Ishikawa (cell line): ENCODE results near the gene ERP44.

Source experiments
- CEBPB ChIP-seq: IDR thresholded peaks from 2 replicates; pipeline ENCODE4 v1.6.1; 2012
- EGR1 ChIP-seq: IDR thresholded peaks from 2 replicates; pipeline ENCODE4 v1.6.1; 2012
- EP300 ChIP-seq: IDR thresholded peaks from 2 replicates; pipeline ENCODE4 v1.6.1; 2012; ENCODE audit warnings: borderline replicate concordance
- FOXM1 ChIP-seq: IDR thresholded peaks from 2 replicates; pipeline ENCODE4 v1.6.1; 2012; ENCODE audit warnings: low read depth, borderline replicate concordance
- NFIC ChIP-seq: IDR thresholded peaks from 2 replicates; pipeline ENCODE4 v1.6.1; 2012
- RAD21 ChIP-seq: IDR thresholded peaks from 2 replicates; pipeline ENCODE4 v1.6.1; 2012; ENCODE audit warnings: low read depth
- TAF1 ChIP-seq: IDR thresholded peaks from 2 replicates; pipeline ENCODE4 v1.6.1; 2012; ENCODE audit warnings: low read depth, mild to moderate bottlenecking
- YY1 ChIP-seq: IDR thresholded peaks from 2 replicates; pipeline ENCODE4 v1.6.1; 2012; ENCODE audit warnings: low read depth
- ZBTB7A ChIP-seq: IDR thresholded peaks from 2 replicates; pipeline ENCODE4 v1.6.1; 2012; ENCODE audit warnings: low read depth
- TF ChIP-seq, protein P1 (sequence below): IDR thresholded peaks from 2 replicates; pipeline ENCODE4 v1.6.1; 2012
- TF ChIP-seq, protein P2 (sequence below): IDR thresholded peaks from 2 replicates; pipeline ENCODE4 v1.6.1; 2012; ENCODE audit warnings: low read depth, mild to moderate bottlenecking

DNA sequence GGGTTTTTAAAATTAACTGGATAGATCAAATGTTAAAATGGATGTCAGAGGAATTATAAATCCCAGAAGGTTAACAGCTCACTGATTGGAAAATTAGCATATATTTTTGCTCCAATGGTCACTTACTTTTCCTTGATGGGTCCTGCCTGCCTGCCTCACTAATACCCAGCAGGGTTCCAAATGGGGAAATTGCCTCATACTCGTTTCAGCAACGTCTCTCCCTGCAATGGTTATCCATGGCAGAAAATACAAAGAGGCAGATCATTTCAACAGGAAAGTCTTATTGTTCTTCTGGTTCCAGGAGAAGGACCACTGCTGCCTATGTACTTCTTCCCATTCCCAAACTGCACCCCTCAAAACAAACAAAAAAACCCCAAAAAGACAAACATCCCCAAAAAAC lies 71.3 kb downstream of the ERP44 start:
- TF ChIP-seq FOXM1 = no peak
- TF ChIP-seq TAF1 = no peak
- TF ChIP-seq CEBPB = no peak
- TF ChIP-seq, protein P1, sequence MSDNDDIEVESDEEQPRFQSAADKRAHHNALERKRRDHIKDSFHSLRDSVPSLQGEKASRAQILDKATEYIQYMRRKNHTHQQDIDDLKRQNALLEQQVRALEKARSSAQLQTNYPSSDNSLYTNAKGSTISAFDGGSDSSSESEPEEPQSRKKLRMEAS = no peak
- TF ChIP-seq EGR1 = no peak
- TF ChIP-seq, protein P2, sequence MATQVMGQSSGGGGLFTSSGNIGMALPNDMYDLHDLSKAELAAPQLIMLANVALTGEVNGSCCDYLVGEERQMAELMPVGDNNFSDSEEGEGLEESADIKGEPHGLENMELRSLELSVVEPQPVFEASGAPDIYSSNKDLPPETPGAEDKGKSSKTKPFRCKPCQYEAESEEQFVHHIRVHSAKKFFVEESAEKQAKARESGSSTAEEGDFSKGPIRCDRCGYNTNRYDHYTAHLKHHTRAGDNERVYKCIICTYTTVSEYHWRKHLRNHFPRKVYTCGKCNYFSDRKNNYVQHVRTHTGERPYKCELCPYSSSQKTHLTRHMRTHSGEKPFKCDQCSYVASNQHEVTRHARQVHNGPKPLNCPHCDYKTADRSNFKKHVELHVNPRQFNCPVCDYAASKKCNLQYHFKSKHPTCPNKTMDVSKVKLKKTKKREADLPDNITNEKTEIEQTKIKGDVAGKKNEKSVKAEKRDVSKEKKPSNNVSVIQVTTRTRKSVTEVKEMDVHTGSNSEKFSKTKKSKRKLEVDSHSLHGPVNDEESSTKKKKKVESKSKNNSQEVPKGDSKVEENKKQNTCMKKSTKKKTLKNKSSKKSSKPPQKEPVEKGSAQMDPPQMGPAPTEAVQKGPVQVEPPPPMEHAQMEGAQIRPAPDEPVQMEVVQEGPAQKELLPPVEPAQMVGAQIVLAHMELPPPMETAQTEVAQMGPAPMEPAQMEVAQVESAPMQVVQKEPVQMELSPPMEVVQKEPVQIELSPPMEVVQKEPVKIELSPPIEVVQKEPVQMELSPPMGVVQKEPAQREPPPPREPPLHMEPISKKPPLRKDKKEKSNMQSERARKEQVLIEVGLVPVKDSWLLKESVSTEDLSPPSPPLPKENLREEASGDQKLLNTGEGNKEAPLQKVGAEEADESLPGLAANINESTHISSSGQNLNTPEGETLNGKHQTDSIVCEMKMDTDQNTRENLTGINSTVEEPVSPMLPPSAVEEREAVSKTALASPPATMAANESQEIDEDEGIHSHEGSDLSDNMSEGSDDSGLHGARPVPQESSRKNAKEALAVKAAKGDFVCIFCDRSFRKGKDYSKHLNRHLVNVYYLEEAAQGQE = no peak
- TF ChIP-seq EP300 = no peak
- no peak for TF ChIP-seq ZBTB7A
- TF ChIP-seq NFIC = no peak
- no peak for TF ChIP-seq RAD21
- no peak for TF ChIP-seq YY1
